ENCODE results near the gene GDPD5. TPM values are rescaled to one million over a fixed set of nuclear protein-coding genes. Genes with fewer than 3 reads are reported as not detected.

The GDPD5 gene
- total RNA-seq, 1 experiment from 2014 or later, result 12.5 TPM

GRCh38 chr11:75548595-75549272 lies 23.0 kb upstream of the GDPD5 start:
- no peak for DNase-seq
- Histone ChIP-seq H3K27me3 (ENCODE audit: control insufficient read depth, insufficient read depth, low read length) (no peaks in the 10 kb centered on the region), H3K4me3 (ENCODE audit: insufficient read depth, low read depth, low read length) (no peak overlapping the region), H3K36me3 (replicated peaks; ENCODE audit: control insufficient read depth, insufficient read depth, low read length) (no peaks in the 10 kb centered on the region)

- Histone ChIP-seq H3K4me3 (ENCODE audit: insufficient read depth, low read depth, low read length) (no peak overlapping the region), H3K27me3 (ENCODE audit: control insufficient read depth, insufficient read depth, low read length) (no peaks in the 10 kb centered on the region), H3K36me3 (replicated peaks; ENCODE audit: control insufficient read depth, insufficient read depth, low read length) (no peaks in the 10 kb centered on the region)
- peak; percentile 94 for DNase-seq
These were observed 21.9 kb upstream of the GDPD5 start for GRCh38 chr11:75547617-75548058.

- Histone ChIP-seq H3K4me3 (ENCODE audit: insufficient read depth, low read depth, low read length) (no peak overlapping the region), H3K36me3 (replicated peaks; ENCODE audit: control insufficient read depth, insufficient read depth, low read length) (no peaks in the 10 kb centered on the region), H3K27me3 (ENCODE audit: control insufficient read depth, insufficient read depth, low read length) (no peaks in the 10 kb centered on the region)
- DNase-seq, result no peak
These were observed 21.4 kb upstream of the GDPD5 start for GRCh38 chr11:75547177-75547576.

- Histone ChIP-seq H3K27me3 (ENCODE audit: control insufficient read depth, insufficient read depth, low read length) (no peaks in the 10 kb centered on the region), H3K36me3 (replicated peaks; ENCODE audit: control insufficient read depth, insufficient read depth, low read length) (no peaks in the 10 kb centered on the region)
- DNase-seq, result peak; percentile 64
These were observed 18.1 kb upstream of the GDPD5 start for GRCh38 chr11:75543806-75544205.

GRCh38 chr11:75542088-75542438 lies 16.3 kb upstream of the GDPD5 start:
- no peak for DNase-seq
- no peak overlapping the region for H3K4me3 ChIP-seq (ENCODE audit: insufficient read depth, low read depth, low read length)

More at GRCh38 chr11:75543806-75544205, 18.1 kb upstream of the GDPD5 start:
- no peak overlapping the region for H3K4me3 ChIP-seq (ENCODE audit: insufficient read depth, low read depth, low read length)

GRCh38 chr11:75541193-75542087 lies 15.7 kb upstream of the GDPD5 start:
- H3K36me3 ChIP-seq (replicated peaks; ENCODE audit: control insufficient read depth, insufficient read depth, low read length), result no peaks in the 10 kb centered on the region
- DNase-seq, result no peak
- no peak overlapping the region for H3K4me3 ChIP-seq (ENCODE audit: insufficient read depth, low read depth, low read length)
- H3K27me3 ChIP-seq (ENCODE audit: control insufficient read depth, insufficient read depth, low read length), result 0 out of 2 replicates have a peak, but pooled peaks cover 1% of the 10 kb centered on the region

More at GRCh38 chr11:75542088-75542438, 16.3 kb upstream of the GDPD5 start:
- H3K27me3 ChIP-seq (ENCODE audit: control insufficient read depth, insufficient read depth, low read length), result 0 out of 2 replicates have a peak, but pooled peaks cover 1% of the 10 kb centered on the region
- no peaks in the 10 kb centered on the region for H3K36me3 ChIP-seq (replicated peaks; ENCODE audit: control insufficient read depth, insufficient read depth, low read length)

- no peak for DNase-seq
These were observed 14.0 kb upstream of the GDPD5 start for GRCh38 chr11:75539459-75540334.

GRCh38 chr11:75538150-75538942 lies 12.6 kb upstream of the GDPD5 start:
- 0 out of 2 replicates have a peak, but pooled peaks cover 1% of the 10 kb centered on the region for H3K27me3 ChIP-seq (ENCODE audit: control insufficient read depth, insufficient read depth, low read length)
- no peak for DNase-seq

More at GRCh38 chr11:75539459-75540334, 14.0 kb upstream of the GDPD5 start:
- Histone ChIP-seq H3K4me3 (ENCODE audit: insufficient read depth, low read depth, low read length) (no peak overlapping the region), H3K27me3 (ENCODE audit: control insufficient read depth, insufficient read depth, low read length) (0 out of 2 replicates have a peak, but pooled peaks cover 1% of the 10 kb centered on the region), H3K36me3 (replicated peaks; ENCODE audit: control insufficient read depth, insufficient read depth, low read length) (no peaks in the 10 kb centered on the region)

GRCh38 chr11:75537740-75538139 lies 12.0 kb upstream of the GDPD5 start:
- no peak overlapping the region for H3K4me3 ChIP-seq (ENCODE audit: insufficient read depth, low read depth, low read length)
- no peaks in the 10 kb centered on the region for H3K36me3 ChIP-seq (replicated peaks; ENCODE audit: control insufficient read depth, insufficient read depth, low read length)
- 0 out of 2 replicates have a peak, but pooled peaks cover 1% of the 10 kb centered on the region for H3K27me3 ChIP-seq (ENCODE audit: control insufficient read depth, insufficient read depth, low read length)
- no peak for DNase-seq

More at GRCh38 chr11:75538150-75538942, 12.6 kb upstream of the GDPD5 start:
- Histone ChIP-seq H3K4me3 (ENCODE audit: insufficient read depth, low read depth, low read length) (no peak overlapping the region), H3K36me3 (replicated peaks; ENCODE audit: control insufficient read depth, insufficient read depth, low read length) (no peaks in the 10 kb centered on the region)

GRCh38 chr11:75536786-75537641 lies 11.3 kb upstream of the GDPD5 start:
- H3K36me3 ChIP-seq (replicated peaks; ENCODE audit: control insufficient read depth, insufficient read depth, low read length), result no peaks in the 10 kb centered on the region
- H3K4me3 ChIP-seq (ENCODE audit: insufficient read depth, low read depth, low read length), result no peak overlapping the region
- no peak for DNase-seq
- H3K27me3 ChIP-seq (ENCODE audit: control insufficient read depth, insufficient read depth, low read length), result 0 out of 2 replicates have a peak, but pooled peaks cover 1% of the 10 kb centered on the region

- Histone ChIP-seq H3K4me3 (ENCODE audit: insufficient read depth, low read depth, low read length) (no peak overlapping the region), H3K36me3 (replicated peaks; ENCODE audit: control insufficient read depth, insufficient read depth, low read length) (no peaks in the 10 kb centered on the region), H3K27me3 (ENCODE audit: control insufficient read depth, insufficient read depth, low read length) (0 out of 2 replicates have a peak, but pooled peaks cover 1% of the 10 kb centered on the region)
- DNase-seq, result no peak
These were observed 9.3 kb upstream of the GDPD5 start for GRCh38 chr11:75535071-75535470.

- no peak for DNase-seq
- Histone ChIP-seq H3K4me3 (ENCODE audit: insufficient read depth, low read depth, low read length) (no peak overlapping the region), H3K27me3 (ENCODE audit: control insufficient read depth, insufficient read depth, low read length) (0 out of 2 replicates have a peak, but pooled peaks cover 1% of the 10 kb centered on the region), H3K36me3 (replicated peaks; ENCODE audit: control insufficient read depth, insufficient read depth, low read length) (no peaks in the 10 kb centered on the region)
These were observed 8.7 kb upstream of the GDPD5 start for GRCh38 chr11:75534259-75535069.

All from H7 (cell line).